ENCODE results near the gene ETV3. TPM values are rescaled to one million over a fixed set of nuclear protein-coding genes. Genes with fewer than 3 reads are reported as not detected.

The ETV3 gene
- total RNA-seq, 1 experiment from 2014 or later = 39.7 TPM

GRCh38 chr1:157181790-157182189 lies 43.6 kb upstream of the ETV3 start:
- Mint-ChIP-seq H3K27me3 (ENCODE audit: unreplicated experiment) (peaks cover 97% of the 10 kb centered on the region), H3K36me3 (ENCODE audit: insufficient read depth, unreplicated experiment) (no peaks in the 10 kb centered on the region)

GRCh38 chr1:157181258-157181657 lies 43.1 kb upstream of the ETV3 start:
- Mint-ChIP-seq H3K4me1 (ENCODE audit: low read depth, unreplicated experiment) (no peaks in the 10 kb centered on the region), H3K27me3 (ENCODE audit: unreplicated experiment) (peaks cover 97% of the 10 kb centered on the region), H3K4me3 (ENCODE audit: low read depth, unreplicated experiment) (no peak overlapping the region), H3K9me3 (ENCODE audit: low read depth, unreplicated experiment) (no peaks in the 10 kb centered on the region), H3K27ac (ENCODE audit: unreplicated experiment) (no peak overlapping the region), H3K36me3 (ENCODE audit: insufficient read depth, unreplicated experiment) (no peaks in the 10 kb centered on the region)
- CTCF ChIA-PET = interaction anchor here (1.0 kb wide), 1 partner anchor 190 kb away, joined by 4 read pairs; no protein-coding TSS in a partner anchor
- intact Hi-C loops (cut with micrococcal nuclease; ENCODE audit: unreplicated experiment) = no loop called here
- TF ChIP-seq, protein P1, sequence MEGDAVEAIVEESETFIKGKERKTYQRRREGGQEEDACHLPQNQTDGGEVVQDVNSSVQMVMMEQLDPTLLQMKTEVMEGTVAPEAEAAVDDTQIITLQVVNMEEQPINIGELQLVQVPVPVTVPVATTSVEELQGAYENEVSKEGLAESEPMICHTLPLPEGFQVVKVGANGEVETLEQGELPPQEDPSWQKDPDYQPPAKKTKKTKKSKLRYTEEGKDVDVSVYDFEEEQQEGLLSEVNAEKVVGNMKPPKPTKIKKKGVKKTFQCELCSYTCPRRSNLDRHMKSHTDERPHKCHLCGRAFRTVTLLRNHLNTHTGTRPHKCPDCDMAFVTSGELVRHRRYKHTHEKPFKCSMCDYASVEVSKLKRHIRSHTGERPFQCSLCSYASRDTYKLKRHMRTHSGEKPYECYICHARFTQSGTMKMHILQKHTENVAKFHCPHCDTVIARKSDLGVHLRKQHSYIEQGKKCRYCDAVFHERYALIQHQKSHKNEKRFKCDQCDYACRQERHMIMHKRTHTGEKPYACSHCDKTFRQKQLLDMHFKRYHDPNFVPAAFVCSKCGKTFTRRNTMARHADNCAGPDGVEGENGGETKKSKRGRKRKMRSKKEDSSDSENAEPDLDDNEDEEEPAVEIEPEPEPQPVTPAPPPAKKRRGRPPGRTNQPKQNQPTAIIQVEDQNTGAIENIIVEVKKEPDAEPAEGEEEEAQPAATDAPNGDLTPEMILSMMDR (IDR thresholded peaks at IDR 0.05; ENCODE audit: unreplicated experiment) = no peak
- BruUV-seq (replicated peaks) = no TSS peak
- no peak for DNase-seq

More at GRCh38 chr1:157181790-157182189, 43.6 kb upstream of the ETV3 start:
- intact Hi-C loops (cut with micrococcal nuclease; ENCODE audit: unreplicated experiment) = no loop called here
- DNase-seq = no peak
- BruUV-seq (replicated peaks) = no TSS peak
- no peak overlapping the region for H3K4me3 Mint-ChIP-seq (ENCODE audit: low read depth, unreplicated experiment)
- no peaks in the 10 kb centered on the region for H3K9me3 Mint-ChIP-seq (ENCODE audit: low read depth, unreplicated experiment)
- H3K4me1 Mint-ChIP-seq (ENCODE audit: low read depth, unreplicated experiment) = no peaks in the 10 kb centered on the region
- CTCF ChIA-PET = interaction anchor here (1.0 kb wide), 1 partner anchor 189 kb away, joined by 4 read pairs; no protein-coding TSS in a partner anchor
- H3K27ac Mint-ChIP-seq (ENCODE audit: unreplicated experiment) = no peak overlapping the region
- TF ChIP-seq, protein P1 (IDR thresholded peaks at IDR 0.05; ENCODE audit: unreplicated experiment) = no peak

GRCh38 chr1:157178490-157178889 lies 40.3 kb upstream of the ETV3 start:
- intact Hi-C loops (cut with micrococcal nuclease; ENCODE audit: unreplicated experiment) = no loop called here
- H3K4me3 Mint-ChIP-seq (ENCODE audit: low read depth, unreplicated experiment) = no peak overlapping the region
- DNase-seq = no peak
- no peak overlapping the region for H3K27ac Mint-ChIP-seq (ENCODE audit: unreplicated experiment)
- TF ChIP-seq, protein P1 (IDR thresholded peaks at IDR 0.05; ENCODE audit: unreplicated experiment) = no peak
- CTCF ChIA-PET = interaction anchor here (0.6 kb wide), 1 partner anchor 393 kb away, joined by 3 read pairs; no protein-coding TSS in a partner anchor
- no peaks in the 10 kb centered on the region for H3K36me3 Mint-ChIP-seq (ENCODE audit: insufficient read depth, unreplicated experiment)
- peaks cover 96% of the 10 kb centered on the region for H3K27me3 Mint-ChIP-seq (ENCODE audit: unreplicated experiment)
- H3K9me3 Mint-ChIP-seq (ENCODE audit: low read depth, unreplicated experiment) = no peaks in the 10 kb centered on the region
- H3K4me1 Mint-ChIP-seq (ENCODE audit: low read depth, unreplicated experiment) = no peaks in the 10 kb centered on the region
- BruUV-seq (replicated peaks) = no TSS peak

DNA sequence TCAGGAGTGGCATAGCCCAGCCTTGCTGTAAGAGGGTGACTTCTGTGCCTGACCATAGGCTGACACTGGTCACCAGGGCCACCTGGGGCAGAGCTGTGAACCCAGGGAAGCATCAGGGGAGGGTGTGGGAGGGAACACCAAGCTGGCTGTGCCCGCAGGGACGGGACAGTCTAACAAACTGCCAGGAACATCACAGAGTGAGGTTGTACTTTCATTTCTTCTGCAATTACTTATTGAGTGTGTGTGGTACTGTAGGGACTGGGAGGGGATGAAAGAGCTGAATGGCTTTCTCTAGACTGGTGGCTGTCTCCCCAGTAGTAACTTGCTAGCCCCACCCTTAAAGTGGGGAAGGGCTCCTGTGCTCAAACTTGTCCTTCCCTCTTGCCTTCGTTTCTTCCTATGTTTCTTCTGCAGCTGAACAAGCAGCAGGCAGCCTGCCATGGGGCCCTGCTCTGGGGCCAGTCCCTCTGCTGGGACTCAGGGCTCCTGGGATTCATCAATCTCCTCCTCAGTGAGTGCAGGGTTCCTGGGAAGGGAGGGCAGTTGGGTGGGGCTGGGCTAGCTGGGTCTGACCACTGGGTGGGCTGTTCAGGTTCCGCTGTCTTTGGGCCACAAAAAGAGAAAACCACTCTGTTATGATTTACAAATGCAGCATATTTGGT lies 39.7 kb upstream of the ETV3 start:
- CTCF ChIA-PET = interaction anchor here (0.6 kb wide), 1 partner anchor 392 kb away, joined by 3 read pairs; no protein-coding TSS in a partner anchor
- H3K27ac Mint-ChIP-seq (ENCODE audit: unreplicated experiment) = no peak overlapping the region
- H3K4me1 Mint-ChIP-seq (ENCODE audit: low read depth, unreplicated experiment) = no peaks in the 10 kb centered on the region
- TF ChIP-seq, protein P1 (IDR thresholded peaks at IDR 0.05; ENCODE audit: unreplicated experiment) = no peak
- peaks cover 96% of the 10 kb centered on the region for H3K27me3 Mint-ChIP-seq (ENCODE audit: unreplicated experiment)
- intact Hi-C loops (cut with micrococcal nuclease; ENCODE audit: unreplicated experiment) = no loop called here
- H3K4me3 Mint-ChIP-seq (ENCODE audit: low read depth, unreplicated experiment) = no peak overlapping the region
- DNase-seq = no peak
- H3K9me3 Mint-ChIP-seq (ENCODE audit: low read depth, unreplicated experiment) = no peaks in the 10 kb centered on the region
- H3K36me3 Mint-ChIP-seq (ENCODE audit: insufficient read depth, unreplicated experiment) = no peaks in the 10 kb centered on the region
- no TSS peak for BruUV-seq (replicated peaks)

Measured in Calu3 (cell line).